Fibroblast of the aortic adventitia (primary cell): Measurements from ENCODE around the gene PSD4. TPM values are rescaled to one million over a fixed set of nuclear protein-coding genes. Genes with fewer than 3 reads are reported as not detected.

Experiments
- DNase-seq: peaks from one replicate; pipeline ENCODE4 v3.0.0-alpha.2; 2010; ENCODE audit warnings: low read depth
- H3K4me3 ChIP-seq: 2 replicates; pipeline ENCODE4 v1.5.1; 2011; ENCODE audit warnings: low read depth, mild to moderate bottlenecking, control low read depth, low read length, moderate library complexity
- total RNA-seq: library from RNA; depleted of rRNA; stranded (reverse); fragments of >200 nt; gene quantifications from 2 replicates; pipeline ENCODE4 v1.2.3, GENCODE V29; 2012; ENCODE audit warnings: low replicate concordance
- TF ChIP-seq, protein P1 (sequence below): IDR thresholded peaks from 2 replicates; pipeline ENCODE4 v1.5.1; 2011; ENCODE audit warnings: mild to moderate bottlenecking, low read length, control low read depth, inconsistent platforms; ENCODE audit not compliant: insufficient read depth

The PSD4 gene
- total RNA-seq, 1 donor = 5.1 TPM

DNA sequence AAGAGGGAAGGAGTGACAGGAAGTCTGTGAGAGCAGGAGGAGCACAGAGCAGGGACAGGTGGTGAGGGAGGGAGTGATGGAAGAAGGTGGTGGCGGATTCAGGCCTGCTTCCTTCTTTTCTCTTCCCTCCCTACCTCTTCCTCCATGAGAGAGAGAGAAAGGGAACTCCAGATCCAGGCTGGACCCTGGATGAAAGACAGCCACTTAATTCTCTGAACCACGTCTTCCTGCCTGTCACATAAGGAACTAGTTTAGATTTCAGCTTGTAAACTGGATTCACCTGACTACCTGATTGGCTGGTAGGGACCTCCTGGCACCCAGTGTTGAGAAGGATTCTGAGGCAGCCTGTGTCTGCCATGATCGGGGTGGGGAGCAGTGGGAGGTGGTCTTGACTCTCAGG lies 56.0 kb downstream of the PSD4 start:
- no peak overlapping the region for H3K4me3 ChIP-seq
- TF ChIP-seq, protein P1, sequence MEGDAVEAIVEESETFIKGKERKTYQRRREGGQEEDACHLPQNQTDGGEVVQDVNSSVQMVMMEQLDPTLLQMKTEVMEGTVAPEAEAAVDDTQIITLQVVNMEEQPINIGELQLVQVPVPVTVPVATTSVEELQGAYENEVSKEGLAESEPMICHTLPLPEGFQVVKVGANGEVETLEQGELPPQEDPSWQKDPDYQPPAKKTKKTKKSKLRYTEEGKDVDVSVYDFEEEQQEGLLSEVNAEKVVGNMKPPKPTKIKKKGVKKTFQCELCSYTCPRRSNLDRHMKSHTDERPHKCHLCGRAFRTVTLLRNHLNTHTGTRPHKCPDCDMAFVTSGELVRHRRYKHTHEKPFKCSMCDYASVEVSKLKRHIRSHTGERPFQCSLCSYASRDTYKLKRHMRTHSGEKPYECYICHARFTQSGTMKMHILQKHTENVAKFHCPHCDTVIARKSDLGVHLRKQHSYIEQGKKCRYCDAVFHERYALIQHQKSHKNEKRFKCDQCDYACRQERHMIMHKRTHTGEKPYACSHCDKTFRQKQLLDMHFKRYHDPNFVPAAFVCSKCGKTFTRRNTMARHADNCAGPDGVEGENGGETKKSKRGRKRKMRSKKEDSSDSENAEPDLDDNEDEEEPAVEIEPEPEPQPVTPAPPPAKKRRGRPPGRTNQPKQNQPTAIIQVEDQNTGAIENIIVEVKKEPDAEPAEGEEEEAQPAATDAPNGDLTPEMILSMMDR = no peak
- DNase-seq = no peak

DNA sequence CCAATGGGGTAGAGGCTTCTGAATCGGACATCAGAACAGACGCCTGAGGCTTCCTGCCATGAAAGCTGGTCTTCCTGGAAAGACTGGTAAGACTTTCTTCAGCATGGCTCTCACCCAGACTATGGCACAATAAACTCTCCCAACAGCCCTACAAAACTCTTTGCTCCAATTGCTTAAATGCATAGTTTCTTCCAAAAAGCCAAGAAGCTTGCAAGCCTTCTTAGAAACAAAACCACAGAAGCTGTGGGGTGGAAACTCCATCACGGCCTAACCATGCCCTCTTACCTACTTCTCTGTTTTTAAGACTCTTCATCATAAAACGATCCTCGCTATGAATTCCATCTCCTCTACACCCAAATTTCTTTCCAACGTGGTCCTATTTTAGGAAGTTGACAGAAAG lies 56.8 kb downstream of the PSD4 start:
- no peak overlapping the region for H3K4me3 ChIP-seq
- DNase-seq = peak; percentile 60
- TF ChIP-seq, protein P1 = no peak

GRCh38 chr2:113231064-113231463 lies 57.3 kb downstream of the PSD4 start:
- DNase-seq = peak; percentile 47
- no peak overlapping the region for H3K4me3 ChIP-seq
- TF ChIP-seq, protein P1 = no peak

DNA sequence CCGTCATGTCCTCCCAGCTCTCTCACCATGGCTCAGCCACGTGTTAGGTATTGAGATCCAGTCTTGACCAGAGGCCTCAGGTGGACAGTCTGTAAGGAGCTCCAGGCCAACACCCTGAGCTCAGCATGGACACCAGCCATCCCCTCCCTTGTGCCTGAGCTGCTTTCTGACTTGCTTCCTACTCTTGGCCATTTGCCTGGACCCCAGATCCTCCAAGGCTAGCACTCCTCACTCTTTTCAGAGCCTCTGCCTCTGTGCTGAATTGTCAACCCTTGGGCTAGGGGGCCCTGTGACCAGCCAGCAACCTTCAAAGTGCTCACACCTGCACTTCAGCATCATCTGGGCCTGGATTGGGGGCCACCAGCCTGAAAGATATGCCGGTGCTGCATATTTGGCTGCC lies 58.4 kb downstream of the PSD4 start:
- no peak overlapping the region for H3K4me3 ChIP-seq
- no peak for DNase-seq
- TF ChIP-seq, protein P1 = no peak

DNA sequence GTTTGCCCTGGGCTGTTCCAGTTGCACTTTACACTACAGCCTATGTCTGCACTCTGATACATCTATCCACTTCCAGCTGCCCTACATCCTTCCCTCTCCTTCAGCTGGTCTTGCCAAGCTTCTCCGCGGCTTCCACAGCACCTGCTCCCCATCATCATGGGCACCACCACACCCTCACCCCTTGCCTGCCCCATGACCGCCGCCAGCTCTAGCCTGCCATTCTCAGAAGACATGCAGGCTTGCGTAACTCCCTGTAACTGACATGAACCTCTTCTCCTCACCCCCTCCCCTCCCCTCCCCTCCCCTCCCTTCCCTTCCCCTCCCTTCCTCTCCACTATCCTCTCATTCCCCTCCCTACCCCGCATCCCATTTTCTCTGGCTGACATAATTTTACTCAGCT lies 59.0 kb downstream of the PSD4 start:
- H3K4me3 ChIP-seq = no peak overlapping the region
- TF ChIP-seq, protein P1 = no peak
- no peak for DNase-seq

- H3K4me3 ChIP-seq = no peak overlapping the region
- TF ChIP-seq, protein P1 = peak; percentile 48
- DNase-seq = peak; percentile 47
Observed at GRCh38 chr2:113233593-113234550, 60.1 kb downstream of the PSD4 start.
